PFSK-1 (cell line): Measurements from ENCODE around the gene RUNX3.

Experiments used
- FOXP2 ChIP-seq: optimal IDR thresholded peaks from 2 replicates; pipeline ENCODE3; 2011; ENCODE audit warnings: borderline replicate concordance, control low read depth, inconsistent platforms; ENCODE audit not compliant: insufficient read depth; ENCODE audit errors: extremely low read length, extremely low read depth
- POLR2AphosphoS5 ChIP-seq: IDR thresholded peaks from 2 replicates; pipeline ENCODE4 v1.6.1; 2012; ENCODE audit warnings: low read depth, mild to moderate bottlenecking, control low read depth, low read length, moderate library complexity
- REST ChIP-seq, 2 experiments: IDR thresholded peaks; 2 replicates each; pipeline versions ENCODE4 v1.6.1 to v1.8.0; 2011 to 2012; ENCODE audit warnings: low read depth in 2 of 2, low read length in 2 of 2, control low read depth in 1 of 2, inconsistent platforms in 1 of 2, mild to moderate bottlenecking in 1 of 2, moderate library complexity in 1 of 2; ENCODE audit not compliant: insufficient read depth in 1 of 2

- TF ChIP-seq REST (IDR thresholded peaks at IDR 0.05; ENCODE audit: insufficient read depth in 1 of 2, low read depth in 2 of 2, low read length in 2 of 2) (no peak), POLR2AphosphoS5 (no peak), FOXP2 (no peak)
These were observed 14.2 kb upstream of the RUNX3 start for GRCh38 chr1:24944318-24944717.
